ENCODE data around the gene MFSD2A. TPM values are rescaled to one million over a fixed set of nuclear protein-coding genes. Genes with fewer than 3 reads are reported as not detected.

Gene MFSD2A
- polyA plus RNA-seq, 3 donors, result 6.8 to 17.9 (median 7.9) TPM

- peaks cover 0 to 7% (median 2%) of the 10 kb centered on the region in 3 donors for H3K27me3 Mint-ChIP-seq (ENCODE audit: low read depth in 3 of 3)
- no peak overlapping the region for H2AFZ ChIP-seq (ENCODE audit: insufficient read depth, low read depth, low read length, poor library complexity, severe bottlenecking)
- H3K9me3 ChIP-seq (replicated peaks in 1 of 2; ENCODE audit: control insufficient read depth in 1 of 2, insufficient read depth in 1 of 2, low read length in 2 of 2), result no peaks in the 10 kb centered on the region
- no peak overlapping the region for H3K9ac ChIP-seq (ENCODE audit: insufficient read depth, low read length, poor library complexity, severe bottlenecking)
- H3K4me1 Mint-ChIP-seq, result peaks cover 75% of the 10 kb centered on the region
- intact Hi-C loops (cut with micrococcal nuclease), result no loop called here
- peaks cover 0 to 6% of the 10 kb centered on the region in 2 donors for H3K36me3 Mint-ChIP-seq
- TF ChIP-seq CTCF (IDR thresholded peaks at IDR 0.05), result no peak
- no peaks in the 10 kb centered on the region for H3K79me2 ChIP-seq (ENCODE audit: insufficient read depth, low read length)
- peaks cover 0 to 3% (median 0%) of the 10 kb centered on the region in 7 donors for H3K9me3 Mint-ChIP-seq
- no peak overlapping the region for H3K4me2 ChIP-seq (replicated peaks; ENCODE audit: extremely low read depth, low read length, poor library complexity, severe bottlenecking)
- peaks cover 72 to 79% of the 10 kb centered on the region in 2 donors for H3K4me1 ChIP-seq (ENCODE audit: control insufficient read depth in 1 of 2, insufficient read depth in 2 of 2, low read length in 2 of 2)
- no peak overlapping the region for H3K27ac Mint-ChIP-seq
- no peaks in the 10 kb centered on the region for H3K36me3 ChIP-seq (replicated peaks in 1 of 2; ENCODE audit: control insufficient read depth in 1 of 2, insufficient read depth in 2 of 2, low read length in 2 of 2)
- no peak for DNase-seq
- H4K20me1 ChIP-seq (ENCODE audit: insufficient read depth, low read length), result no peaks in the 10 kb centered on the region
- WGBS (ENCODE audit: insufficient coverage), result 88% methylated on average over 3 of the region's 7 CpGs
- no peak overlapping the region for H3K4me3 ChIP-seq (replicated peaks in 1 of 3; ENCODE audit: low read depth in 2 of 3, low read length in 3 of 3)
- no peak overlapping the region for H3K4me3 Mint-ChIP-seq
- H3K27ac ChIP-seq (ENCODE audit: low read depth in 1 of 2, low read length in 2 of 2), result no peak overlapping the region
- H3K27me3 ChIP-seq (ENCODE audit: control insufficient read depth in 2 of 2, insufficient read depth in 2 of 2, low read length in 2 of 2), result no peaks in the 10 kb centered on the region
Observed at GRCh38 chr1:39928809-39929587, 25.9 kb upstream of the MFSD2A start.

GRCh38 chr1:39933956-39934941 lies 20.7 kb upstream of the MFSD2A start:
- H3K27me3 Mint-ChIP-seq (ENCODE audit: low read depth in 3 of 3), result peaks cover 0 to 5% (median 2%) of the 10 kb centered on the region in 3 donors
- H3K4me1 Mint-ChIP-seq, result peaks cover 83% of the 10 kb centered on the region
- peak overlapping the region; percentile 25 to 78 for H3K4me3 Mint-ChIP-seq
- H3K27ac Mint-ChIP-seq, result peak overlapping the region; percentile 96 to 100 (median 99)
- Histone ChIP-seq H4K20me1 (ENCODE audit: insufficient read depth, low read length) (no peaks in the 10 kb centered on the region), H3K4me2 (replicated peaks; ENCODE audit: extremely low read depth, low read length, poor library complexity, severe bottlenecking) (peak overlapping the region; percentile 49), H2AFZ (ENCODE audit: insufficient read depth, low read depth, low read length, poor library complexity, severe bottlenecking) (no peak overlapping the region), H3K79me2 (ENCODE audit: insufficient read depth, low read length) (peaks cover 7% of the 10 kb centered on the region), H3K4me3 (replicated peaks in 1 of 3; ENCODE audit: low read depth in 2 of 3, low read length in 3 of 3) (peak overlapping the region in 1 of 3 experiments; percentile 51), H3K27ac (ENCODE audit: low read depth in 1 of 2, low read length in 2 of 2) (peak overlapping the region; percentile 95 to 97), H3K27me3 (ENCODE audit: control insufficient read depth in 2 of 2, insufficient read depth in 2 of 2, low read length in 2 of 2) (no peaks in the 10 kb centered on the region), H3K9ac (ENCODE audit: insufficient read depth, low read length, poor library complexity, severe bottlenecking) (peak overlapping the region; percentile 57), H3K36me3 (replicated peaks in 1 of 2; ENCODE audit: control insufficient read depth in 1 of 2, insufficient read depth in 2 of 2, low read length in 2 of 2) (no peaks in the 10 kb centered on the region), H3K4me1 (ENCODE audit: control insufficient read depth in 1 of 2, insufficient read depth in 2 of 2, low read length in 2 of 2) (peaks cover 87 to 94% of the 10 kb centered on the region in 2 donors), H3K9me3 (replicated peaks in 1 of 2; ENCODE audit: control insufficient read depth in 1 of 2, insufficient read depth in 1 of 2, low read length in 2 of 2) (no peaks in the 10 kb centered on the region)
- H3K9me3 Mint-ChIP-seq, result peaks cover 0 to 3% (median 0%) of the 10 kb centered on the region in 7 donors
- peaks cover 0 to 2% of the 10 kb centered on the region in 2 donors for H3K36me3 Mint-ChIP-seq
- 4% methylated on average over 10 of the region's 12 CpGs for WGBS (ENCODE audit: insufficient coverage)
- intact Hi-C loops (cut with micrococcal nuclease), result no loop called here
- TF ChIP-seq CTCF (IDR thresholded peaks at IDR 0.05), result no peak
- peak; percentile 95 to 99 (median 95) for DNase-seq
